Ureter (tissue), 1 donor: ENCODE results near the gene GNG2. TPM values are rescaled to one million over a fixed set of nuclear protein-coding genes. Genes with fewer than 3 reads are reported as not detected.

Experiments
- DNase-seq: peaks from one replicate; pipeline ENCODE4 v3.0.0-alpha.2; 2020; ENCODE audit warnings: low spot score
- total RNA-seq: library from RNA; stranded (reverse); gene quantifications from one replicate; pipeline ENCODE4 v1.2.4, GENCODE V29; 2023
- donor health status: DM: yes; HTN: yes; CAD: no.

GNG2 gene
- total RNA-seq, 1 donor from 2014 or later = 10.0 TPM

DNA sequence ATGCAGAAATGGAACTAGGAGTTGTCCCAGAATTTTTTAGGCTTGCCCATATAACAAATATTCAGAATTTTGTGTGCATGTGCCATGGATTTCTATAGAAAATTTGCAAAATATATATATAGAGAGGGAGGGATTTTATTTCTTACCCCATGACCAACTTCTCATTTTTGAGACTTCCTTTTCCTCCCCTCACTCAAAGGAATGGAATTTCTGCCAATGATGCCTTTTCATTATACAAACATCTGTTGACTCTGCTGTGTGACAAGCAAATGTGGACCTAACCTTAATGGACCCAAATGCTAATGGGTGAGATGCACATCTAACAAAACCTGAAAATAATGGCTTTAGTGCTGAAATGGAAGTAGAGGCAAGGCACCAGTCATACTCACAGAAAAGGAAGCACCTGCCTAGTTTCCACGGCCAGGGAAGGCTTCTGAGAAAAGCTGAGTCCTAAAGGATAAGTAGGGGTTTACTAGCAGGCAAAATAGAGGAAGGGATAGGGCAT is 3.6 kb upstream of the GNG2 start:
- DNase-seq = no peak

GRCh38 chr14:51859131-51859530 is 1.3 kb upstream of the GNG2 start:
- no peak for DNase-seq

GRCh38 chr14:51860825-51861499 is 550 bp downstream of the GNG2 start:
- no peak for DNase-seq

- no peak for DNase-seq
Measured at GRCh38 chr14:51862176-51862796, 1.9 kb downstream of the GNG2 start.

GRCh38 chr14:51862860-51863259 is 2.4 kb downstream of the GNG2 start:
- no peak for DNase-seq

GRCh38 chr14:51865953-51866747 is 5.7 kb downstream of the GNG2 start:
- DNase-seq = no peak

DNA sequence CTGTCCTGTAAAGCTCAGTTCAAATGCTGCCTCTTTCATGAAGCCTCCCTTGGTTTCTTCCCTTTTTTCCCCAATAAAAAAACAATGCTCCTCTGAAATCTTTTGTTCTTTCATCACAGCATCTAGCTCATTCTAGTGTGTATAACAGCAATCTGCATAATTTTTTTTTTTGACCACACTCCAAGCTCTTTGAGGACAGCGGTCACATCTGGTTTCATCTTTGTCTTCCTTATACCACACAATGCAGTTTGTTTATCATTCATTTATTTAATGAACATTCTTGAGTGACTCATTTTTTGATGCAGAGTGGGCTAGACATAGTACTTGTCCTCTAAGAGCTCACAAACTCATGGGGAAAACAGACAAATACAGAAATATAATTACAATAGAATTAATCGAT is 7.3 kb downstream of the GNG2 start:
- DNase-seq = no peak

DNA sequence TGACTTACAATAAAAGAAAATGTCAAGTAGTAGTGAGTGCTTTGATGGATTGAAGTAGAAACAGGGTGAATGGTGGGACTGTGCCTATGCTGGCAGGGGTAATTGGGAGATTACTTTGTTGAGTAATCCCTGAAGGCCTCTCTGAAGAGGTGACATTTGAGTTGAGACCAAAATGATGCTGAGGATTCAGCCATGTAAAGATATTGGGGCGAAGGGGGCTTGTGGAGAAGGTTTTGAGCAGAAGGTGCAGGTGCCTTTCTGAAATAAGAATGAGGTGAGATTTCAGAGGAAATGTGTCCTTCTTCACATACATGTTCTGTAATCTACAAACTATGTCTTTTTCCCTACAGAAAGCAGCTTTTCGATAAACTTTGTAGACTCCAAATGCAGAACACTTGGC is 8.0 kb downstream of the GNG2 start:
- no peak for DNase-seq

- no peak for DNase-seq
Measured at GRCh38 chr14:51869411-51870100, 9.1 kb downstream of the GNG2 start.

DNA sequence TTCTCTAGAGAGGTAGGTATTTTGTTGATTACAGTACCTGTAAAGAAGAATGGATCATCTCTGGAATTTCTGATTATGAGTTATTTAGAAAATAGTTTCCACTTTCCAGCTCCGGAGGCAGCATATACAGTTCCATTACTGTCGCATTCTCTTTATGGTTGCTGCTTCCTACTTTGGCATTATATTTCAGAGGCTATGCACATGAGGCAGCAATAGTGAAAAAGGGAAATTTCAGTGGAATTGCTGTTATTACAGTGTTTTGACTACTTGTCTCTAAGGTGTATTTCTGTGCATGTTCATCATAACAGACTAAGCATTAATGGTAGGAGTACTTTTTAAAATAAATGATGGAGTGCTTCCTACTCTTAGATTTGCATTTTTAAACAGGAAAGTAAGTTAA is 10.2 kb downstream of the GNG2 start:
- DNase-seq = no peak

- DNase-seq = no peak
Measured at GRCh38 chr14:51871846-51872245, 11.4 kb downstream of the GNG2 start.

DNA sequence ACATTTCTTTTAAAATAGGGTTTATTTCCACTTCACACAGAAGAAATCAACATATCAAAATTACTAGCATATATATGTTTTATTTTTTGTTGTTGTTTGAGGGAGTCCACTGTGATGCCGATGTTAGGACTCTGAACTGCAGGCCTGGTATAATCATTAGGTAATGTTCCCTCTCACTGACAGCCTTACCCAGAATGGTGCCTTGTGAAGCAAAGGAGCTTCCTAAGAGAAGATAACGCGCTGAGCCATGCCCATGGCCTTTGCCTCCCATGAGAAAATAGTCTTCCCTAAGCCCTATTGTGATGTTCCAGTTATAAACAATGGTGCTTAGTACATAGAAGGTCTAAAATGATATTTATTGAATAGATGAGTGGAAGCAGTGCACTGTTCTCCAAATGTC is 12.0 kb downstream of the GNG2 start:
- no peak for DNase-seq

DNA sequence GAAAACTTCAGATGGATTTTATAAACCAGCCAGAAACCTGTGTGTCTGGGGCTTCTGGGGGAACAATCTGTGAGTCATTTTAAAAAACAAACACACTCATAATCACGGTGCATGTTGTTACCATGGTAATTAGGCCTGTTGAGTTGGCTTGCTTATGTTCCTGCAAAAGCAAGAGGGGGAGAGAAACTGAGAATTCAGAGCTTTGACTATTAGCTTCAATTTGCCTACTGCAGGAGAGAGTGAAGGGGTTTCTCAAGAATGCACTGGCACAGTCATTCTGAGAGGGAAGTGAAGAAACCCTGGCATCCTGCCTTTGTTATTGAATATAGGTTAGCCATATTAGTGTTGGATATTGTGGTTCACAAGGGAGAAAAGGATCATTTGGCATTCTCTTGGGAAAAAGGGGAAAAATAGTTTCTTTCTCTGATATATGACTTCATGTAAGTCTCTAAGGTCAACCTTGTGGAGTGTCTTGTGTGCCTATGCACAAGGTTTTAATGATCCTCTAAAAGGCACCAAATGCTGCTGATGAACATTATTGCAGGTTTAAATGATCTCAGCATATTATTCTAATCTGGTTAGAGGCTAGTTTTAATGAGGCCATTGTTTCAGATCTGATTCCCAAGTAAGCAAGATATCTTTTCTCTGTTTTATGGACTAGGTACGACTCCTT is 12.9 kb downstream of the GNG2 start:
- no peak for DNase-seq

DNA sequence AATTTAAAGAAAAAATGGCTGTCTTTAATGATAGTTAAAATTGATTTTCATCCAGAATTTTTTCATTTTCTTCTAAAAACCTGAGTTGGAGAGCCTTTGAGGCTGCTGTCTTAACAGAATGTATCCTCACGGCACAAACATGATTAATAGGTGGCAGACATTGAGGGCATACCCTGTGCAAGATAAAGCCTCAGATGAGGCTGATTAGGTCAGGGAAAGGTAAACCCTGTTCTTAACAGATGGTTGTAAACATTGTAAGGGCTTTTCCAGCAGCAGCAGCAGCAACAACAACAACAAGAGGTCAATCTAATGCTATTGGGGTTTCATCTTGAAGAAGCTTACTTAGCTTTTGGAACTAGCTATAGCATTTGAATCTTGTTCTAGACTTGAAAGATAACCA is 17.4 kb downstream of the GNG2 start:
- DNase-seq = no peak

DNA sequence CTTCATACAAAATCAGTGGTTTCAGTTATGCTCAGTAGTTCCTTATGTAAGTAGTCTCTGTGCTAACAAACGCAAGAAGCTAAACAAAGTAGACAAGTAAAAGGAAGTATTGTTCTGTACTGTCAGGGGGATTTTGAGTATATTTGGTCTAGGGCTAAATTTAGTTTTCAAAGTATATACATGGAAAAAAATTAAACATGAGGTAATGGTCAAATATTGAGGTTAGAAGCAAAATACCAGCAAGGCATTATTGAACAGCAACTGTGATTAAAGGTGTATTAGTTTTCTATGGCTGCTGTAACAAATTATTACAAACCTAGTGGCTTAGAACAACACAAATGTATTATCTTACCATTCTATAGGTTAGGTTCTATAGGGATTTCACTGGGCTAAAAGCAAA is 18.8 kb downstream of the GNG2 start:
- no peak for DNase-seq

DNA sequence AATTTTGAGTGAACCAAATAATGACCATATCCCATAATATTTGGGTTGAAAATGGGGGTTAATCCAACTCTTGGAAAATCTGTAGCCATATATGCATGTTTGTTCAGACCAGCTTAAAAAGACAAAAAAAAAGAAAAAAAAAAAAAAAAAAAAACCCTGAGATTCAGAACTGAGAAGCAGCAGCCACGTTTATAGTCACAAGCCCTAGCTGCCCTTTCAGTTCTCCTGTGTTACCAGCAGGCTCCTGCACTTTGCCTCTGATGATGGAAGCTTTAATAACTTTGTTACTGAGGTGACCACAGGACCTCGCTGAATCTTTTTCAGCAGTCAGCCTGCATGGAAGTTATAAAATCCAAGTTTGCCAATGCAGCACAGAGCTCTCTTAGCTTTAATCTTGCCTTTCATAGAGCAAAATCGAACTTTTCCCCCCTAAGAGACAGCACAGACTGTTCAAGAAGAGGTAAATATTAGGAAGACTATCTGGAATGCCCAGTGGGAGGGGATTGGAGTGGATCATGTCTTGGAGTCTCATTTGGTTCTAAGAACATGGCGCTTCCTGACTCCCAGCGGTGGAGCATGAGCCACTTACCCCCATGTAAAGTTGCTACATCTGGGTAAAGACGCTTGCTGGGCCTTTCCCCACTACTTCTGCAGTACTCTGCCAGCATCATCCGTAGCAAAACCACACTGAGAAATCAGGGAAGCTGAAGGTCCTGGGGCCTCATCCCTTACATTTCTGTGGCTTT is 20.6 kb downstream of the GNG2 start:
- DNase-seq = no peak

DNA sequence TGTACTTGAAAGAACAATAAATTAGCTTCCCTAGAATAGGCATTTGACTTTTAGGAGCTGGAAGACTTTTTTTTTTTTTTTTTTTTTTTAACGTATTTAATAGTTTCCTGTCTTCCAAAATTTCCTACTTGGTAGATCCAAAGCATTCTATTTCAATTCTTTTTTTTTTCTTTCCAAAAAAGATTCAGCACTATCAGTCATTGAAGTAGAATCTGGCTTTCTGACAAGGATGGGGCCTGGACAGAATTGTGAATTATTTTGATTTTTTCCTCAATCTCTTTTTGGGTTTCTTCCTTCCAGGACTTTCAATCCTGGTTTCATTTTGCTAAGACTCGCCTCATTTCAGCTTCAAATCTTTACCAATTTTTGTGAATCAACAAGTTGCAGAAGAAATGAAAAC is 21.2 kb downstream of the GNG2 start:
- no peak for DNase-seq

- DNase-seq = no peak
Measured at GRCh38 chr14:51883232-51883631, 22.8 kb downstream of the GNG2 start.

- no peak for DNase-seq
Measured at GRCh38 chr14:51884086-51884927, 23.9 kb downstream of the GNG2 start.

DNA sequence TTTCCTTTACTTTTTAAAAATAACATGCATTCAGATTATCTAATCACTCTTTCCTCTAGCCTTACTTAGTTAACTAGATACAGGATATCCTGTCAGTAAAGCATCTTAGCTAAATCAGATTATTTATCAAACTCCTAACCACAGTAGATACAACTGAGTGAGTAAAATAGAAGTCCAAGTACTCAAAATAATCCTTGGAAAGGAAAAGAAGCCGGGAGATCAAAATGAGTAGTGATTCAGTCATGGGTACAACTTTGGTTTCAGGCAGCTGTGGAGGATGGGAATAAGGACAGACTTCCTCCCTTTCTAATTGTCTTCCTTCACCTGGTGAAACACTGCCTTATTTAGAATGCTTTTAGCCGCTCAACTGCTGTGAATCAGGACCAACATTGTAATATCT is 29.4 kb downstream of the GNG2 start:
- DNase-seq = no peak
